Measurements from ENCODE around the gene STIM1.

The STIM1 gene

DNA sequence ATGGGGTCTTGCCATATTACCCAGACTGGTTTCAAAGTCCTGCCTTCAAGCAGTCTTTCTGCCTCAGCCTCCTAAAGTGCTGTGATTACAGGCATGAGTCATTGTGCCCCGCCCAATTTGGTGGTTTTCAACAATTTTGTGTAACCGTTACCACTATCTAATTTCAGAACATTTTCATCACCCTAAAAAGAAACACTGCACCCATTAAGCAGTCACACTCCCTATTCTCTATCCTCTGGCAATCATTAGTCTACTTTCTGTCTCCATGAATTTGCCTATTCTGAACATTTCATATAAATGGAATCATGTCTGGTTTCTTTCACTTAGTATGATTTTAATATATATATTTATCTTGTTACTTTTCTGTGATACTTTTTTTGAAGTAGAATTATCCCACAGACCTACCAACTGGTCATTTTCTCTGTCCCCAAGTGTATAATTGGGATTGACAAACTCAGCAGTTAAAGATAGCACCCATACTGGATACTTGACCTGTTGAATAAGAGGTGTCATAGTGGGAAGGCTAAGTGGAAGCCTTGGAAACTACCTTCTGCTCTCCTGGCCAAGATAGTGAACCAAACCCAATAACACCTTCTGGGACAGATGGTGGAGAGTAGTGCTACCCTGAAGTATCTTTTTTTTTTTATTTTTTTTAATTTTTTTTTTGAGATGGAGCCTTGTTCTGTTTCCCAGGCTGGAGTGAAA is 64.8 kb downstream of the STIM1 start:
- DNase-seq (ENCODE audit: low read depth, low spot score), result no peak
- Histone ChIP-seq H3K9ac (ENCODE audit: insufficient read length, low read depth) (no peak overlapping the region), H3K4me3 (ENCODE audit: insufficient read length, low read depth) (no peak overlapping the region), H3K27me3 (ENCODE audit: insufficient read depth, insufficient read length) (no peaks in the 10 kb centered on the region), H3K9me3 (ENCODE audit: insufficient read depth, low read length) (no peaks in the 10 kb centered on the region), H3K36me3 (ENCODE audit: insufficient read depth, insufficient read length, low read length) (no peaks in the 10 kb centered on the region), H3K4me1 (ENCODE audit: insufficient read depth, insufficient read length) (no peaks in the 10 kb centered on the region)
- TF ChIP-seq ZNF274 (IDR thresholded peaks at IDR 0.05; ENCODE audit: low read depth, low read length) (no peak), SUZ12 (IDR thresholded peaks at IDR 0.05; ENCODE audit: extremely low read depth, insufficient read depth, insufficient read length) (no peak)

DNA sequence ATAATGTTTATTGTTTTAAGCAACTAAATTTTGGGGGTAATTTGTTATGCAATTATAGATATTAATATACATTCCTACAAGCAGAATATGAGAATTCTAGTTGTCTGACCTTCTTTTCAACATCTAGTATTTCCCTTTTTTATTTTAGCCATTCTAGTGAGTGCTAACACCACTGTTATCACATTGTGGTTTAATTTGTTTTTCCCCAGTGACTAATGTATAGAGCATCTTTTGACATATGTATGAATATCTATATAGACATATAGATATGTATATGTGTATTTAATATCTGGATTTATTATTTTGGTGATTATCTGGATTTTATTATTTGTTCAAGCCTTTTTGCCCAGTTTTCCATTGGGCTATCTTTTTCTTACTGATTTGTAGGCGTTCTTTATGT is 66.6 kb downstream of the STIM1 start:
- no peaks in the 10 kb centered on the region for H3K27me3 ChIP-seq (ENCODE audit: insufficient read depth, insufficient read length)
- H3K4me3 ChIP-seq (ENCODE audit: insufficient read length, low read depth), result no peak overlapping the region
- H3K4me1 ChIP-seq (ENCODE audit: insufficient read depth, insufficient read length), result no peaks in the 10 kb centered on the region
- H3K36me3 ChIP-seq (ENCODE audit: insufficient read depth, insufficient read length, low read length), result no peaks in the 10 kb centered on the region
- no peak overlapping the region for H3K9ac ChIP-seq (ENCODE audit: insufficient read length, low read depth)
- H3K9me3 ChIP-seq (ENCODE audit: insufficient read depth, low read length), result no peaks in the 10 kb centered on the region
- DNase-seq (ENCODE audit: low read depth, low spot score), result no peak
- no peak for TF ChIP-seq SUZ12 (IDR thresholded peaks at IDR 0.05; ENCODE audit: extremely low read depth, insufficient read depth, insufficient read length)
- TF ChIP-seq YY1 (IDR thresholded peaks at IDR 0.05; ENCODE audit: insufficient read depth, insufficient read length), result no peak
- no peak for TF ChIP-seq ZNF274 (IDR thresholded peaks at IDR 0.05; ENCODE audit: low read depth, low read length)

DNA sequence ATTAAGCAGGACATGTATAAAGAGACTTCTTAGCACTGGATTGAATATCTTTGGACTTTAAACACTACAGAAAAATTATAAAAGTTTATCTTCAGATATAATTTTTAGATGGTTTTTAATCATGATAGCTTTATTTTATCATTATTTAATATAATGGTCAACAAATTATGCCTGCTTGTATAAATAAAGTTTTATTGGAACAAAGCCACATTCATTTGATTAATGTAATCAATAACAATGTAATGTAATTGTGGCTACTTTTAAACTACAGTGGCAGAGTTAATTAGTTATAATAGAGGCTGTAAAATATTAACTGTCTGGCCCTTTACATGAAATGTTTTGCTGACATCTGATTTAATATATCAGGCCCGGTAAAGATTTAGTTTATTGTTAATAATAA is 70.0 kb downstream of the STIM1 start:
- Histone ChIP-seq H3K4me1 (ENCODE audit: insufficient read depth, insufficient read length) (no peaks in the 10 kb centered on the region), H3K36me3 (ENCODE audit: insufficient read depth, insufficient read length, low read length) (no peaks in the 10 kb centered on the region), H3K9ac (ENCODE audit: insufficient read length, low read depth) (no peak overlapping the region), H3K9me3 (ENCODE audit: insufficient read depth, low read length) (no peaks in the 10 kb centered on the region), H3K27me3 (ENCODE audit: insufficient read depth, insufficient read length) (no peaks in the 10 kb centered on the region), H3K4me3 (ENCODE audit: insufficient read length, low read depth) (no peak overlapping the region)
- TF ChIP-seq SUZ12 (IDR thresholded peaks at IDR 0.05; ENCODE audit: extremely low read depth, insufficient read depth, insufficient read length), result no peak
- TF ChIP-seq YY1 (IDR thresholded peaks at IDR 0.05; ENCODE audit: insufficient read depth, insufficient read length), result no peak
- no peak for TF ChIP-seq ZNF274 (IDR thresholded peaks at IDR 0.05; ENCODE audit: low read depth, low read length)
- DNase-seq (ENCODE audit: low read depth, low spot score), result no peak

DNA sequence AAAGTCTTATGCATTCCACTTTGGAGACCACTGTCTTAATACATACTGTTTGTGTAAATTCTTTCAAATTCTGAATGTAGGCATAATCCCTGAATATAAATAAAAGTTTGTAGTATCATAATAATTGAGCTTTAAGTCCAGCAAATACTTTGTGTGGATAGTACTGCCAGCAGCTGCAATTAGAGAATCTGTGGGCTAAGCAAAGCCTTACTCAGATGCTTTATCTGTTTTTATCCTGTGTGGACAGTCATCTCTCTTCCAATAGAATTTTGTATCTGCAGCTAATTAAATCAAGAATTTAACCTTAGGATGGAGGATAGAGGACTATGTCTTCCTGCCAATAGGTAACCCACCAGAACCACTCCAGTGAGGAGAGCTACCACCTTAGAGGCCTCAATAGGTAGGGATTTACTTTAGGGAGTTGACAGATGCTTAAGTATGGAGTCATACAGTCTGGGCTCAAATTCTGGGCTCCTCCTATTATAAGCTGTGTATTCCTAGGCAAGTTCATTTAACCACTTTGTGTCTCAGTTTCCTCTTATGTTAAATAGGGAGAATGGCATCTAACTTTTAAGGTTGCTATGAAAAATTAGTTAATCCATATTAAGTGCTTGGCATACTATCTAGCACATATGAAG is 71.1 kb downstream of the STIM1 start:
- Histone ChIP-seq H3K36me3 (ENCODE audit: insufficient read depth, insufficient read length, low read length) (no peaks in the 10 kb centered on the region), H3K27me3 (ENCODE audit: insufficient read depth, insufficient read length) (no peaks in the 10 kb centered on the region), H3K9ac (ENCODE audit: insufficient read length, low read depth) (no peak overlapping the region), H3K9me3 (ENCODE audit: insufficient read depth, low read length) (no peaks in the 10 kb centered on the region), H3K4me1 (ENCODE audit: insufficient read depth, insufficient read length) (no peaks in the 10 kb centered on the region), H3K4me3 (ENCODE audit: insufficient read length, low read depth) (no peak overlapping the region)
- DNase-seq (ENCODE audit: low read depth, low spot score), result no peak
- TF ChIP-seq YY1 (IDR thresholded peaks at IDR 0.05; ENCODE audit: insufficient read depth, insufficient read length) (no peak), SUZ12 (IDR thresholded peaks at IDR 0.05; ENCODE audit: extremely low read depth, insufficient read depth, insufficient read length) (no peak), ZNF274 (IDR thresholded peaks at IDR 0.05; ENCODE audit: low read depth, low read length) (no peak)

DNA sequence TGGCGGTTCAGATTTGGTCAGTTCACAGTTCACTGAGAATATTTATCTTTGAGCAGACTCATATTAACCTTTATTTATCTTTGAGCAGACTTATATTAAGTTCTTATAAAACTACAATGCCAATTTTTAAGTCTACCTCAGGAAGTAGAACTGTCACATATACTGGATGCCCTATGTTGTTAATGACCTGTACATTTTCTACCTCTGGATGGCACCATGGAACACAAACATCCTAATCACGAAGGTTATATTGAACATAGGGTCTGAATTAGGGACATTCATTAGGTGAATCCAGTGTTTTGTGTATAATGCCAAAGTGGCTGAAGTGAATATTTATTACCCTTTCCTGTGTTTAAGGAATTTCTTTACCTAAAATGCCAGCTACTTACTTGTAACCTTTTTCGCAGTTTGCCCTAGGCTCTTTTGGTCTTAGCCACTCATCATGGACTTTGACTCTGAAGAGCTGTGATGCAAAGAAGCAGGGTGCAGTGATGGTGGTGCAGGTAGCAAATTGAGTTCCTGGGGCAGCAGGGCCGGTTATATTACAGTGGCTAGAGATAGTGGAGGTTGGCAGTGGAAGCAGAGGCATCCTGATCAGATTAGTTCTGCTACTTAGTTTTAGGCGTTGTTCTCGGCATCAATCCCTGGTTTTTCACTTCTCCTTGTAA is 71.8 kb downstream of the STIM1 start:
- Histone ChIP-seq H3K36me3 (ENCODE audit: insufficient read depth, insufficient read length, low read length) (no peaks in the 10 kb centered on the region), H3K27me3 (ENCODE audit: insufficient read depth, insufficient read length) (no peaks in the 10 kb centered on the region), H3K9ac (ENCODE audit: insufficient read length, low read depth) (no peak overlapping the region), H3K4me3 (ENCODE audit: insufficient read length, low read depth) (no peak overlapping the region), H3K9me3 (ENCODE audit: insufficient read depth, low read length) (no peaks in the 10 kb centered on the region), H3K4me1 (ENCODE audit: insufficient read depth, insufficient read length) (no peaks in the 10 kb centered on the region)
- TF ChIP-seq YY1 (IDR thresholded peaks at IDR 0.05; ENCODE audit: insufficient read depth, insufficient read length), result no peak
- no peak for TF ChIP-seq ZNF274 (IDR thresholded peaks at IDR 0.05; ENCODE audit: low read depth, low read length)
- no peak for TF ChIP-seq SUZ12 (IDR thresholded peaks at IDR 0.05; ENCODE audit: extremely low read depth, insufficient read depth, insufficient read length)
- no peak for DNase-seq (ENCODE audit: low read depth, low spot score)

DNA sequence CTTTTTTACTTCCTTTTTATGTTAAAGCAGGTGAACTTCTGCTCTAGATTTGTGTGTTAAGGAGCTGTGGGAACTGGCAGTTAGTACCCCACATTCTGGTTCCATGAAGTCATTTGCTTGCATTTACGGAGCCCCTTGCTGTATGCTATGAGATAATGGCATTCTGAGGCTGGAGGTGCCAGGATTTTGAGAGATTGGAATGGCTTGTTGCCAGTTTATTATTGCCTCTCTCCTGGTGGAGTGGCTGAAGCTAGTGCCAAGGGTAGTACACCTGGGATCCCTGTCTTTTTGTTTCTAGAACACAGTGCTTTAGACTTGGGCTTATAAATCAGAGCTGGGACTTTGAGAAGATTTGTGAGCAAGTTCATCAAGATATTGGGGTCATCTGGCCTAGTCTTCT is 73.8 kb downstream of the STIM1 start:
- TF ChIP-seq SUZ12 (IDR thresholded peaks at IDR 0.05; ENCODE audit: extremely low read depth, insufficient read depth, insufficient read length) (no peak), ZNF274 (IDR thresholded peaks at IDR 0.05; ENCODE audit: low read depth, low read length) (no peak), YY1 (IDR thresholded peaks at IDR 0.05; ENCODE audit: insufficient read depth, insufficient read length) (no peak)
- H3K27me3 ChIP-seq (ENCODE audit: insufficient read depth, insufficient read length), result no peaks in the 10 kb centered on the region
- no peak for DNase-seq (ENCODE audit: low read depth, low spot score)
- H3K4me1 ChIP-seq (ENCODE audit: insufficient read depth, insufficient read length), result no peaks in the 10 kb centered on the region
- H3K4me3 ChIP-seq (ENCODE audit: insufficient read length, low read depth), result no peak overlapping the region
- H3K9me3 ChIP-seq (ENCODE audit: insufficient read depth, low read length), result no peaks in the 10 kb centered on the region
- no peaks in the 10 kb centered on the region for H3K36me3 ChIP-seq (ENCODE audit: insufficient read depth, insufficient read length, low read length)
- no peak overlapping the region for H3K9ac ChIP-seq (ENCODE audit: insufficient read length, low read depth)

DNA sequence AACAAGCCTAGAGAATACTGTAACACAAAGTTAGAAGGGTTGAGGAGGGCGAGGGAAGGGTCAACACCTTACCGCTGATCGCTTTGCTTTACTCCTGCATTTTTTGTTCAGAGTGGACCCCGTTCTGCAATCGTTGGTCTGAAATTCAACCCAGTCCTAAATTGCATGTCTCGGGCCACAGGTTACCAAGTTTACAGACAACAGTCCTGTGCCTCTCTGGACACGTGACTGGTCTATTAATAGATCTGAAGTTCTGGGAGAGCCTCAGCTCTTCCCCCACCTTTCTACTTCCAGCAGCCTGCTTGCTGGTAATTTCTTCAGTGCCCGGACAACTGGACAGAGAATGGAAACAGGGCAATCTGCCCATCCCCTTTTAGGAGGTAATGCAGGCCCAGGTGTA is 74.2 kb downstream of the STIM1 start:
- H3K9ac ChIP-seq (ENCODE audit: insufficient read length, low read depth), result no peak overlapping the region
- no peak for TF ChIP-seq SUZ12 (IDR thresholded peaks at IDR 0.05; ENCODE audit: extremely low read depth, insufficient read depth, insufficient read length)
- no peak for TF ChIP-seq YY1 (IDR thresholded peaks at IDR 0.05; ENCODE audit: insufficient read depth, insufficient read length)
- TF ChIP-seq ZNF274 (IDR thresholded peaks at IDR 0.05; ENCODE audit: low read depth, low read length), result no peak
- DNase-seq (ENCODE audit: low read depth, low spot score), result no peak
- no peak overlapping the region for H3K4me3 ChIP-seq (ENCODE audit: insufficient read length, low read depth)
- H3K27me3 ChIP-seq (ENCODE audit: insufficient read depth, insufficient read length), result no peaks in the 10 kb centered on the region
- H3K4me1 ChIP-seq (ENCODE audit: insufficient read depth, insufficient read length), result no peaks in the 10 kb centered on the region
- H3K36me3 ChIP-seq (ENCODE audit: insufficient read depth, insufficient read length, low read length), result no peaks in the 10 kb centered on the region
- H3K9me3 ChIP-seq (ENCODE audit: insufficient read depth, low read length), result no peaks in the 10 kb centered on the region
